Measurements from ENCODE around the gene IPPK. TPM values are rescaled to one million over a fixed set of nuclear protein-coding genes. Genes with fewer than 3 reads are reported as not detected.

Gene IPPK
- polyA plus RNA-seq, 1 donor from 2014 or later = 5.2 TPM

GRCh38 chr9:92668746-92669526, 995 bp downstream of the IPPK start:
- Mint-ChIP-seq H3K27me3 (no peaks in the 10 kb centered on the region), H3K36me3 (peaks cover 4% of the 10 kb centered on the region), H3K27ac (peak overlapping the region; percentile 63 to 94 (median 93)), H3K9me3 (no peaks in the 10 kb centered on the region), H3K4me1 (peaks cover 11 to 33% (median 18%) of the 10 kb centered on the region in 3 donors), H3K4me3 (peak overlapping the region; percentile 92 to 97 (median 96))

GRCh38 chr9:92666912-92667532, 2.9 kb downstream of the IPPK start:
- Mint-ChIP-seq H3K4me1 (peaks cover 16 to 38% (median 18%) of the 10 kb centered on the region in 3 donors), H3K27ac (peak overlapping the region in 1 of 3 donors; percentile 73), H3K36me3 (peaks cover 3% of the 10 kb centered on the region), H3K4me3 (peak overlapping the region in 2 of 4 donors; percentile 33 to 96), H3K9me3 (no peaks in the 10 kb centered on the region), H3K27me3 (no peaks in the 10 kb centered on the region)

- H3K4me1 Mint-ChIP-seq = peaks cover 18 to 40% (median 21%) of the 10 kb centered on the region in 3 donors
- H3K4me3 Mint-ChIP-seq = peak overlapping the region in 2 of 4 donors; percentile 44 to 57
Measured at GRCh38 chr9:92666236-92666635, 3.7 kb downstream of the IPPK start.

GRCh38 chr9:92665836-92666235, 4.1 kb downstream of the IPPK start:
- Mint-ChIP-seq H3K27me3 (no peaks in the 10 kb centered on the region), H3K36me3 (peaks cover 3% of the 10 kb centered on the region), H3K27ac (peak overlapping the region in 2 of 3 donors; percentile 68 to 76), H3K4me1 (peaks cover 18 to 39% (median 21%) of the 10 kb centered on the region in 3 donors), H3K9me3 (no peaks in the 10 kb centered on the region), H3K4me3 (peak overlapping the region in 2 of 4 donors; percentile 44 to 57)

More at GRCh38 chr9:92666236-92666635, 3.7 kb downstream of the IPPK start:
- peak overlapping the region in 2 of 3 donors; percentile 68 to 76 for H3K27ac Mint-ChIP-seq
- H3K9me3 Mint-ChIP-seq = no peaks in the 10 kb centered on the region
- H3K27me3 Mint-ChIP-seq = no peaks in the 10 kb centered on the region
- H3K36me3 Mint-ChIP-seq = peaks cover 3% of the 10 kb centered on the region

- Mint-ChIP-seq H3K27me3 (no peaks in the 10 kb centered on the region), H3K4me3 (peak overlapping the region in 2 of 4 donors; percentile 30 to 79), H3K4me1 (peaks cover 18 to 38% (median 21%) of the 10 kb centered on the region in 3 donors), H3K36me3 (peaks cover 5% of the 10 kb centered on the region), H3K9me3 (no peaks in the 10 kb centered on the region), H3K27ac (peak overlapping the region in 1 of 3 donors; percentile 78)
Measured at GRCh38 chr9:92664394-92665152, 5.4 kb downstream of the IPPK start.

GRCh38 chr9:92663951-92664350, 6.0 kb downstream of the IPPK start:
- Mint-ChIP-seq H3K9me3 (no peaks in the 10 kb centered on the region), H3K27ac (no peak overlapping the region), H3K27me3 (no peaks in the 10 kb centered on the region), H3K36me3 (peaks cover 5% of the 10 kb centered on the region), H3K4me3 (peak overlapping the region in 1 of 4 donors; percentile 79), H3K4me1 (peaks cover 14 to 36% (median 21%) of the 10 kb centered on the region in 3 donors)

- Mint-ChIP-seq H3K27ac (no peak overlapping the region), H3K4me1 (peaks cover 6 to 28% (median 21%) of the 10 kb centered on the region in 3 donors), H3K27me3 (no peaks in the 10 kb centered on the region), H3K36me3 (peaks cover 5% of the 10 kb centered on the region), H3K4me3 (no peak overlapping the region), H3K9me3 (no peaks in the 10 kb centered on the region)
Measured at GRCh38 chr9:92663126-92663525, 6.8 kb downstream of the IPPK start.

GRCh38 chr9:92661743-92662142, 8.2 kb downstream of the IPPK start:
- H3K4me3 Mint-ChIP-seq = no peak overlapping the region
- H3K27me3 Mint-ChIP-seq = no peaks in the 10 kb centered on the region
- H3K27ac Mint-ChIP-seq = no peak overlapping the region
- H3K36me3 Mint-ChIP-seq = peaks cover 6% of the 10 kb centered on the region
- H3K9me3 Mint-ChIP-seq = no peaks in the 10 kb centered on the region
- peaks cover 6 to 23% (median 21%) of the 10 kb centered on the region in 3 donors for H3K4me1 Mint-ChIP-seq

- H3K27me3 Mint-ChIP-seq = no peaks in the 10 kb centered on the region
- no peak overlapping the region for H3K27ac Mint-ChIP-seq
- peaks cover 6% of the 10 kb centered on the region for H3K36me3 Mint-ChIP-seq
- no peaks in the 10 kb centered on the region for H3K9me3 Mint-ChIP-seq
- H3K4me3 Mint-ChIP-seq = no peak overlapping the region
- peaks cover 6 to 21% (median 21%) of the 10 kb centered on the region in 3 donors for H3K4me1 Mint-ChIP-seq
Measured at GRCh38 chr9:92661127-92661526, 8.8 kb downstream of the IPPK start.

GRCh38 chr9:92660266-92660665, 9.7 kb downstream of the IPPK start:
- no peaks in the 10 kb centered on the region for H3K9me3 Mint-ChIP-seq
- no peak overlapping the region for H3K4me3 Mint-ChIP-seq
- H3K27me3 Mint-ChIP-seq = no peaks in the 10 kb centered on the region
- peaks cover 3 to 17% (median 16%) of the 10 kb centered on the region in 3 donors for H3K4me1 Mint-ChIP-seq
- H3K27ac Mint-ChIP-seq = peak overlapping the region in 1 of 3 donors; percentile 69
- H3K36me3 Mint-ChIP-seq = peaks cover 3% of the 10 kb centered on the region

GRCh38 chr9:92659601-92660000, 10.3 kb downstream of the IPPK start:
- Mint-ChIP-seq H3K27me3 (no peaks in the 10 kb centered on the region), H3K27ac (no peak overlapping the region), H3K9me3 (no peaks in the 10 kb centered on the region), H3K36me3 (peaks cover 3% of the 10 kb centered on the region), H3K4me1 (peaks cover 2 to 11% (median 10%) of the 10 kb centered on the region in 3 donors), H3K4me3 (no peak overlapping the region)

- Mint-ChIP-seq H3K36me3 (peaks cover 3% of the 10 kb centered on the region), H3K27ac (no peak overlapping the region), H3K4me3 (no peak overlapping the region), H3K4me1 (peaks cover 6 to 10% (median 9%) of the 10 kb centered on the region in 3 donors), H3K9me3 (no peaks in the 10 kb centered on the region), H3K27me3 (no peaks in the 10 kb centered on the region)
Measured at GRCh38 chr9:92658611-92659010, 11.3 kb downstream of the IPPK start.

- peaks cover 3% of the 10 kb centered on the region for H3K36me3 Mint-ChIP-seq
- H3K4me1 Mint-ChIP-seq = peaks cover 6 to 7% (median 6%) of the 10 kb centered on the region in 3 donors
- no peak overlapping the region for H3K27ac Mint-ChIP-seq
- no peak overlapping the region for H3K4me3 Mint-ChIP-seq
- H3K27me3 Mint-ChIP-seq = no peaks in the 10 kb centered on the region
- H3K9me3 Mint-ChIP-seq = no peaks in the 10 kb centered on the region
Measured at GRCh38 chr9:92658176-92658575, 11.8 kb downstream of the IPPK start.

- no peak overlapping the region for H3K27ac Mint-ChIP-seq
- no peaks in the 10 kb centered on the region for H3K27me3 Mint-ChIP-seq
Measured at GRCh38 chr9:92657296-92658094, 12.4 kb downstream of the IPPK start.

More at GRCh38 chr9:92657296-92658094, 12.4 kb downstream of the IPPK start:
- Mint-ChIP-seq H3K36me3 (peaks cover 3% of the 10 kb centered on the region), H3K4me3 (no peak overlapping the region), H3K4me1 (peaks cover 5 to 7% (median 5%) of the 10 kb centered on the region in 3 donors), H3K9me3 (no peaks in the 10 kb centered on the region)

Data from IgD-negative memory B cell (primary cell).